Thyroid gland (tissue), 4 donors: Measurements from ENCODE around the gene PPP1R12B.
"Not testable (repeated sequence)": the region's sequence is repeated elsewhere in the genome, so short reads cannot be mapped to it uniquely, and the experiment has no call there.

Experiments used
- CTCF ChIP-seq, 6 experiments: fragments of 200-600 bp in 3 of 6; fragments of 450-650 bp in 3 of 6; sonication (generic) in 3 of 6; IDR thresholded peaks; one replicate each; pipeline ENCODE4 v1.5.1; 2016 to 2019; ENCODE audit warnings: antibody characterized with exemption in 6 of 6, mild to moderate bottlenecking in 2 of 6, inconsistent platforms in 1 of 6, moderate library complexity in 1 of 6
- POLR2A ChIP-seq, 2 donors: fragments of 450-650 bp; IDR thresholded peaks; one replicate each; pipeline ENCODE4 v1.6.1; 2017; ENCODE audit warnings: antibody characterized with exemption in 2 of 2, mild to moderate bottlenecking in 2 of 2, moderate library complexity in 1 of 2

GRCh38 chr1:202465644-202466270 lies 117.3 kb downstream of the PPP1R12B start:
- TF ChIP-seq CTCF, POLR2A (IDR thresholded peaks at IDR 0.05): not testable (repeated sequence)
